Fibroblast of the aortic adventitia (primary cell): Measurements from ENCODE around the gene TBXAS1. TPM values are rescaled to one million over a fixed set of nuclear protein-coding genes. Genes with fewer than 3 reads are reported as not detected.

Experiments used
- DNase-seq: peaks from one replicate; pipeline ENCODE4 v3.0.0-alpha.2; 2010; ENCODE audit warnings: low read depth
- H3K4me3 ChIP-seq: 2 replicates; pipeline ENCODE4 v1.5.1; 2011; ENCODE audit warnings: low read depth, mild to moderate bottlenecking, control low read depth, low read length, moderate library complexity
- total RNA-seq: library from RNA; depleted of rRNA; stranded (reverse); fragments of >200 nt; gene quantifications from 2 replicates; pipeline ENCODE4 v1.2.3, GENCODE V29; 2012; ENCODE audit warnings: low replicate concordance
- TF ChIP-seq, protein P1 (sequence below): IDR thresholded peaks from 2 replicates; pipeline ENCODE4 v1.5.1; 2011; ENCODE audit warnings: mild to moderate bottlenecking, low read length, control low read depth, inconsistent platforms; ENCODE audit not compliant: insufficient read depth

Gene TBXAS1
- total RNA-seq, 1 donor: 2.4 TPM

DNA sequence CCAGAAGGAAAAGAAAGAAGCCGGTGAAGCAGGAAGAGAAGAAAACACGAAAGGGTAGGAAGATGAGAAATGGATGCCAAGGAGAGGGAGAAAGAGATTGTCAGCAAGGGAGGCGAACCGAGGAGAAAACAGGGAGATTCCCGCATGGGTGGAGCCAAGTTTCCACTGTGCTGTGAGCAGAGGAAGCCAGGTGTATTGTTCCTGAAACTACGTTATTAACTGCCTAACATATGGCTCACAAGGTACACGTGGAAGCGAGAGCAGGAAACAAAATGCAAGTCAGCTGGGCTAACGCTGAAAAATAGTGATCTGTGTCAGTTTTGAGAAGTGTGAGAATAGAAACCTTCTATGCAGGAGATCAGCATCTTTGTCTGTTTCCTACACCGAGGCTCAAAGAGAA is 30.8 kb upstream of the TBXAS1 start:
- TF ChIP-seq, protein P1, sequence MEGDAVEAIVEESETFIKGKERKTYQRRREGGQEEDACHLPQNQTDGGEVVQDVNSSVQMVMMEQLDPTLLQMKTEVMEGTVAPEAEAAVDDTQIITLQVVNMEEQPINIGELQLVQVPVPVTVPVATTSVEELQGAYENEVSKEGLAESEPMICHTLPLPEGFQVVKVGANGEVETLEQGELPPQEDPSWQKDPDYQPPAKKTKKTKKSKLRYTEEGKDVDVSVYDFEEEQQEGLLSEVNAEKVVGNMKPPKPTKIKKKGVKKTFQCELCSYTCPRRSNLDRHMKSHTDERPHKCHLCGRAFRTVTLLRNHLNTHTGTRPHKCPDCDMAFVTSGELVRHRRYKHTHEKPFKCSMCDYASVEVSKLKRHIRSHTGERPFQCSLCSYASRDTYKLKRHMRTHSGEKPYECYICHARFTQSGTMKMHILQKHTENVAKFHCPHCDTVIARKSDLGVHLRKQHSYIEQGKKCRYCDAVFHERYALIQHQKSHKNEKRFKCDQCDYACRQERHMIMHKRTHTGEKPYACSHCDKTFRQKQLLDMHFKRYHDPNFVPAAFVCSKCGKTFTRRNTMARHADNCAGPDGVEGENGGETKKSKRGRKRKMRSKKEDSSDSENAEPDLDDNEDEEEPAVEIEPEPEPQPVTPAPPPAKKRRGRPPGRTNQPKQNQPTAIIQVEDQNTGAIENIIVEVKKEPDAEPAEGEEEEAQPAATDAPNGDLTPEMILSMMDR: no peak
- no peak overlapping the region for H3K4me3 ChIP-seq
- DNase-seq: no peak

DNA sequence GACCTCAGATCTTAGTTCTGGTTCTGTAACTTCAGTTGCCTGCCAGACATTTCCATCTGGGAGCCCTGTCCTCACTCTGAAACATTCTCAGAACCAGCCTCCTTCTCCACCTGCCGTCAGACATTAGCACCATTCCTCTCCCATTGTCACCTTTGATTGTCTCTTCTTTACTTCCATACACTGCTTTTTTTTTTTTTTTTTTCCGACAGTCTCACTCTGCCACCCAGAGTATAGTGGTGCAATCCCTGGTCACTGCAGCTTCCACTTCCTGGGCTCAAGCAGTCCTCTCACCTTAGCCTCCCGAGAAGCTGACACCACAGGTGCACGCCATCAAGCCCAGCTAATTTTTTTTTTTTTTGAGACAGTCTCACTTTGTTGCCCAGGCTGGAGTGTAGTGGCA is 30.2 kb upstream of the TBXAS1 start:
- no peak for DNase-seq
- TF ChIP-seq, protein P1: no peak
- no peak overlapping the region for H3K4me3 ChIP-seq

DNA sequence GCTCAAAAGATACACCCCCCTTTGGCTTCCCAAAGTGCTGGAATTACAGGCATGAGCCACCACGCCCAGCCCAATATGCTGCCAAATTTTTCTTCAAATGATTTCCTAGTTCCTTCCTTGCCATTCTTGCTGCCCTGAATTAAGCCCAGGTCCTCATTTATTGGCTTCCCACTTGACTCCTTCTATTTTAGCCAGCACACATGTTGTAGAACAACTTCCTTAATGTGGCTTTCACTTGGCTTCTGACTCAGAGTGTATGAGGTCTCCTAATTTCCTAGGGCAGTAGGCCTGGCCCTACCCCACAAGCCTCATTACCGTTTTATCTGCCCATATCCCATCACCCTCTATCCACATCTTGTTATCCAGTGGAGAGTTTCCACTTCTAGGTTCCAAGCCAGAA is 29.5 kb upstream of the TBXAS1 start:
- peak; percentile 65 for DNase-seq
- H3K4me3 ChIP-seq: no peak overlapping the region
- TF ChIP-seq, protein P1: no peak

DNA sequence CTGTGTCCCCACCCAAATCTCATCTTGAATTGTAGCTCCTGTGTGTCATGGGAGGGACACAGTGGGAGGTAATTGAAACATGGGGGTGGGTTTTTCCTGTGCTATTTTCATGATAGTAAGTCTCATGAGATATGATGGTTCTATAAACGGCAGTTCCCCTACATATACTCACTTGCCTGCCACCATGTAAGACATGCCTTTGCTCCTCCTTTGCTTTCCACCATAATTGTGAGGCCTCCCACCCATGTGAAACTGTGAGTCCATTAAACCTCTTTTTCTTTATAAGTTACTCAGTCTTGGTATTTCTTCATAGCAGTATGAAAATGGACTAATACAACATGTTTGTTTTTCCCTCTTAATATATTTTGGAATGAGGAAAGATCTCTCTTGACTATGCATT is 24.5 kb upstream of the TBXAS1 start:
- no peak overlapping the region for H3K4me3 ChIP-seq
- no peak for DNase-seq
- TF ChIP-seq, protein P1: no peak

DNA sequence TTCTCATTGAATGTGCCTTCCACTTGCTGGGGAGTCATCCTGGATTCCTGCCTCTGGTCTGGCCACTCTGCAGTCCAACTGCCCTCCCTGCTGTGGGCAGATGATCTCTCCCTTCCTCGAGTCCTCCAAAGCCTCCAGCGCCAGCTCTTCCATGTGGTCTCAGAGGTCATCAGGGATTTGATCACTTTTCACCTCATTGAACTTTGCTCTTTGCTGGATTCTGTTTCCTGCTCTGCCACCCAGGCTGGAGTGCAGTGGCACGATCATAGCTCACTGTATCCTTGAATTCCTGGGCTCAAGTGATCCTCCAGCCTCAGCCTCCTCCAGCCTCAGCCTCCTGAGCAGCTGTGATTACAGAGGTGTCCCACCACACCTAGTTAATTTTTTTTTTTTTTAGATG is 22.1 kb upstream of the TBXAS1 start:
- TF ChIP-seq, protein P1: no peak
- no peak for DNase-seq

DNA sequence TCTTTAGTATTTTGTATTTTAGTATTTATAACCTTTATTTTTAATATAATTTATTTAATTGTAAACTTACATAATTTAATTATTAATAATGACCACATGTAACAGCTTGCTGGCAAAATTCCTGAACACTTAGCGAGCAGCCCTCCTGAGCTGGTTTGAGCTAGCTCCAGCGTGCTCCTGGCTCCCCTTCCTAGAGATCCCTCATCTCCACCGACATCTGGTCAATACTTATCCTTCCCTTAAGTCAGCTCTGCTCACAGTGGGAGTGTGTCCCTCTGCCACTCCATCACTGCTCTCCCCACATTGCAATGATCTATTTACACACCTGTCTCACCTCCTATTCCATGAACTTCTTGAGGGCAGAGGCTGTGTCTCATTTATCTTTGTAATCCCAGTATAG is 20.6 kb upstream of the TBXAS1 start:
- TF ChIP-seq, protein P1: no peak
- no peak for DNase-seq

More for the DNA sequence above, 22.1 kb upstream of the TBXAS1 start:
- no peak overlapping the region for H3K4me3 ChIP-seq

DNA sequence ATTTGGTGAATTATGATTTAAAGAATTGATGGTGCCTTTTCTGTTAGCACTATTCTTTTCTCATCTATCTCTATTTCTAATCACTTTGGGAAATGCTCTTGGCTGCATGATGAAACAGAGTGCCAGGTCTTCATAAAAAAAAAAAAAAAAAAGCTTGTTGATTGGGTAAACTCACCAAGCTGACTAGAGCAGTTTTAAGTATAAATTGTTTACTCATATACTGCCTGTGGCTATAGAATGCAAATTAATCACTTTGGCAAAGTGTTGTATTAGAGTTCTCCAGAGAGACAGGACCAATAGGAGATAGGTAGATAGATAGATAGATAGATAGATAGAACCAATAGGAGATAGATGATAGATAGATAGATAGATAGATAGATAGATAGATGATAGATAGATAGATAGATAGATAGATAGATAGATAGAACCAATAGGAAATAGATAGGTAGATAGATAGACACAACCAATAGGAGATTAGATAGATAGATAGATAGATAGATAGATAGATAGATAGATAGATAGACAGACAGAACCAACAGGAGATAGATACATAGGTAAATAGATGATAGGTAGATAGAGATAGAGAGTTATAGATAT is 20.1 kb upstream of the TBXAS1 start:
- TF ChIP-seq, protein P1: no peak
- no peak for DNase-seq

More for the DNA sequence above, 20.6 kb upstream of the TBXAS1 start:
- no peak overlapping the region for H3K4me3 ChIP-seq

More for the DNA sequence above, 20.1 kb upstream of the TBXAS1 start:
- no peak overlapping the region for H3K4me3 ChIP-seq
